Activated T-helper 1 cell treated with anti-CD3 and anti-CD28 coated beads, Interleukin-12 subunit alpha, Interleukin-12 subunit beta, Interleukin-2, Interleukin-4 antibody, amounts not matched to agents 30 ng/mL and 10 ng/mL and 1 ng/mL, durations not matched to agents 14 hours and 24 hours and 36 hours (primary cell): ENCODE results near the gene ADAM12. TPM values are rescaled to one million over a fixed set of nuclear protein-coding genes. Genes with fewer than 3 reads are reported as not detected.

Experiments
- DNase-seq: peaks from one replicate; pipeline ENCODE4 v3.0.0; 2021; ENCODE audit warnings: low spot score
- H3K27ac Mint-ChIP-seq: one replicate; pipeline ENCODE4 v1.8.0; 2021; ENCODE audit warnings: mild to moderate bottlenecking, mixed read lengths
- H3K27me3 Mint-ChIP-seq: one replicate; pipeline ENCODE4 v1.8.0; 2022; ENCODE audit warnings: mild to moderate bottlenecking, moderate library complexity, mixed read lengths; ENCODE audit not compliant: insufficient read depth
- H3K36me3 Mint-ChIP-seq: one replicate; pipeline ENCODE4 v1.8.0; 2021; ENCODE audit warnings: low read depth, mixed read lengths
- H3K4me1 Mint-ChIP-seq: one replicate; pipeline ENCODE4 v1.8.0; 2021; ENCODE audit warnings: low read depth, mixed read lengths
- H3K4me3 Mint-ChIP-seq: one replicate; pipeline ENCODE4 v1.8.0; 2021; ENCODE audit warnings: mild to moderate bottlenecking, moderate library complexity, mixed read lengths
- H3K9me3 Mint-ChIP-seq: one replicate; pipeline ENCODE4 v1.8.0; 2021; ENCODE audit warnings: mixed read lengths
- intact Hi-C: fragments of 100-400 bp; cut with micrococcal nuclease; formaldehyde crosslinking; loops from one replicate; pipeline ENCODE4 v1.15.1; 2024
- total RNA-seq: library from RNA; stranded (reverse); gene quantifications from 2 replicates; pipeline ENCODE4 v1.2.3, GENCODE V29; 2022

Gene ADAM12
- total RNA-seq, 1 donor from 2014 or later: not detected

- no peak overlapping the region for H3K4me3 Mint-ChIP-seq
- no peak overlapping the region for H3K27ac Mint-ChIP-seq
Observed at GRCh38 chr10:126235979-126236851, 152.1 kb downstream of the ADAM12 start.

GRCh38 chr10:126235091-126235978 lies 152.9 kb downstream of the ADAM12 start:
- peaks cover 20% of the 10 kb centered on the region for H3K9me3 Mint-ChIP-seq
- no peaks in the 10 kb centered on the region for H3K4me1 Mint-ChIP-seq
- H3K4me3 Mint-ChIP-seq: no peak overlapping the region
- DNase-seq: no peak
- H3K27ac Mint-ChIP-seq: no peak overlapping the region
- no peaks in the 10 kb centered on the region for H3K27me3 Mint-ChIP-seq
- intact Hi-C loops: no loop called here
- no peaks in the 10 kb centered on the region for H3K36me3 Mint-ChIP-seq

More at GRCh38 chr10:126235979-126236851, 152.1 kb downstream of the ADAM12 start:
- Mint-ChIP-seq H3K36me3 (no peaks in the 10 kb centered on the region), H3K9me3 (peaks cover 20% of the 10 kb centered on the region), H3K4me1 (no peaks in the 10 kb centered on the region), H3K27me3 (no peaks in the 10 kb centered on the region)
- no peak for DNase-seq
- intact Hi-C loops: no loop called here

DNA sequence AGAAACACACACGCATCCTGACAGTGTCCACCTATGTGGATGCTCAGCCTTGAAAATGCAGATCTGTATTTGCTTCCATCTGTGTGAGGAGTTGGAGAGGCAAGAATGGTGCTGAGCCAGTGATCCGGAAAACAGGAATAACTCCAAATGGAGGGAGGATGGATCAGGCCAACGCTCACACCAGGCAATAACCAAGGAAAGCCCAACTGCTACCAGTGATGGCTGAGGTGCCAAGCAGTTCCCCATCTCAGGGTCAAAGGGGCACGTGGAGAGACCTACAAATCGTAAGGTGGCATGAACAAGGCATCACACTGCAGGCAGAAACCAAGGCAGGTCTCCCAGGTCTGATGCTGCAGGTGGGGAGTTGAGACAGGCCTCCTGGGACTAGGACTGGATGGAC lies 153.6 kb downstream of the ADAM12 start:
- Mint-ChIP-seq H3K27ac (no peak overlapping the region), H3K27me3 (no peaks in the 10 kb centered on the region), H3K36me3 (no peaks in the 10 kb centered on the region), H3K4me3 (no peak overlapping the region), H3K4me1 (no peaks in the 10 kb centered on the region), H3K9me3 (peaks cover 20% of the 10 kb centered on the region)
- intact Hi-C loops: no loop called here
- DNase-seq: no peak

DNA sequence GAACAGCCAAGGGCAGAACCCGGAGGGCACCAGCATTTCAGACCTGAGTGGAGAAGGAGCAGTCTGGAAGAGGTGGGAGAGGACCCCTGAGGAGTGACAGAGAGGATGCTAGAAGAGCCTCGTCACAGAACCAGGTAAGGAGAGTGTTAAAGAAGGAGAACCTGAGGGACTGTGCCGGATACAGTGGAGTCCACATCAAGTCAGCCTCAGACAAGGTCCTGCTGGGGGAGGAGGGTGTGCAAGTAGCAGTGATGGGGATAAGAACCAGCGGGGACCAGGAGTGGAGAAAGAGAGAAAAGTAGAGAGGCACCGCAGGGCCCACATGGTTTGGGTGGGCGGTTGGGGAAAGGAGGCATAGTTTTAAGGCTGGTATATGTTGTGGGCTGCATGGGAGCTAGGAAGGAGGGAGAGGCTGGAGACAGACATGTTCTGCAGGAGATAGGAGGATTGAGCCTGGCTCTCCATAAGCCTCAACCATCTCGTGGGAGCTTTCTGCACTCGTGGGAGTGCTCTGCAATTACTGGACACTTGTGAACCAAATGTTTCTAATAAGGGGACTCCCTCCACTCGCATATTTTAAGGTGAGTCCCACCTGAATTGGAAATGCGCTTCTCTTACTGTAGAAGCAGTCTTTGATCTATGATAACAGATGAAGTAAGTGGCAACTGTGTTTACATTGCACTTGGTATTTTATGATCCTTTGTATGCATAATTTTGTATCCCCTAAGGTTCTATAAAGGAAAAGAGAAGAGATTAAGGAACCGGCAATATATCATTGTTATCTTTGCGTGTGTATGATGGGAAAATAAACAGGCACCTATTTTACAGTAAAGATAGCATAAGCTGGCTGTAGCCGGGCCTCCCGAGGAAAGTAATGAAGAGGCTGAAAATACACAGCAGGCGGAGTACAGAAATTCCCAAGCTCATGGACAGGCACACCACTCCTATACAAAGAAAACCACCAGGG lies 154.8 kb downstream of the ADAM12 start:
- no peak for DNase-seq
- intact Hi-C loops: no loop called here
- Mint-ChIP-seq H3K27ac (no peak overlapping the region), H3K27me3 (no peaks in the 10 kb centered on the region), H3K4me3 (no peak overlapping the region), H3K9me3 (peaks cover 20% of the 10 kb centered on the region), H3K36me3 (no peaks in the 10 kb centered on the region), H3K4me1 (no peaks in the 10 kb centered on the region)

GRCh38 chr10:126230587-126230986 lies 157.7 kb downstream of the ADAM12 start:
- Mint-ChIP-seq H3K9me3 (peaks cover 6% of the 10 kb centered on the region), H3K4me1 (no peaks in the 10 kb centered on the region), H3K4me3 (no peak overlapping the region), H3K27me3 (no peaks in the 10 kb centered on the region), H3K27ac (no peak overlapping the region), H3K36me3 (no peaks in the 10 kb centered on the region)
- DNase-seq: no peak
- intact Hi-C loops: no loop called here

DNA sequence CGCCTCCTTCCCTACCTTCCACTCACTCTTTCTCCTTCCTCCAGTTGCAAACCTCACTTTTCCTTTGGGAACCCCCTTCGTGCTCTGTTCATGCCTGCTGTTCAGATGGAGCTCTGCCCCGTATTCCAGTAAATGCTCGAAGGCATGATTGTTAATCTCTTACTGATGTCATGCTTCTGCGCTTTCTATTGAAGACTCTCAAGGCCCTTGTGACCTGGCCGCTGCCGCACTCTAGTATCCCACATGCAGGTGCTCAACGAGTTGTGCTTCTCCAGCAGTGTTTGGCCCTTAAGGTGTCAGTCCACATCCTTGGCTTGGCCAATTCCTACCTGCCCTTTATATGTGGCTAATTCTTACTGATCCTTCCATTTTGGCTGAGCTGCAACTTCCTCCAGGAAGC lies 158.6 kb downstream of the ADAM12 start:
- H3K4me3 Mint-ChIP-seq: no peak overlapping the region

DNA sequence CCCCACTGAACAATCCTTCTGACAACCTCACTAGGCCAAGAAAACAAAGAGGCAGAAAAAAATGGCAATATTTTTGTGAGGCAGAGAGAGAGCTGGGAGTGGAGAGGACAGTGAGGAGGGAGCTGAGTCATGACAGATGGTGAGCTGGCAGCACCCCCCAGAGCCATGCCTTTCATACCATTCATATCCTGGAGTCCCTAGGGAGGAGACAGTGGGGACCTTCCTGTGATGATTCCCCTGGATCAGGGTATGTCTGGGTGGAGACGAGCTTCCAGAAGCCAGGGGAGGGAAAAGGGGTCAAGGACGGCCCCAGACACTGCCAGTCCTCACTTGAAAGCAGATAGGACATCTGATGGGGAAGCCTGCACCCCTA lies 160.5 kb downstream of the ADAM12 start:
- no peak overlapping the region for H3K27ac Mint-ChIP-seq
- H3K36me3 Mint-ChIP-seq: no peaks in the 10 kb centered on the region
- intact Hi-C loops: no loop called here
- H3K27me3 Mint-ChIP-seq: no peaks in the 10 kb centered on the region
- no peaks in the 10 kb centered on the region for H3K9me3 Mint-ChIP-seq
- no peak for DNase-seq
- no peak overlapping the region for H3K4me3 Mint-ChIP-seq
- no peaks in the 10 kb centered on the region for H3K4me1 Mint-ChIP-seq

More for the DNA sequence above, 158.6 kb downstream of the ADAM12 start:
- H3K4me1 Mint-ChIP-seq: no peaks in the 10 kb centered on the region
- no peak overlapping the region for H3K27ac Mint-ChIP-seq
- intact Hi-C loops: no loop called here
- no peak for DNase-seq
- H3K36me3 Mint-ChIP-seq: no peaks in the 10 kb centered on the region
- H3K27me3 Mint-ChIP-seq: no peaks in the 10 kb centered on the region
- H3K9me3 Mint-ChIP-seq: peaks cover 5% of the 10 kb centered on the region

- H3K36me3 Mint-ChIP-seq: no peaks in the 10 kb centered on the region
- H3K4me3 Mint-ChIP-seq: no peak overlapping the region
- no peaks in the 10 kb centered on the region for H3K27me3 Mint-ChIP-seq
- intact Hi-C loops: no loop called here
- H3K4me1 Mint-ChIP-seq: no peaks in the 10 kb centered on the region
- H3K27ac Mint-ChIP-seq: no peak overlapping the region
- H3K9me3 Mint-ChIP-seq: no peaks in the 10 kb centered on the region
- DNase-seq: no peak
Observed at GRCh38 chr10:126226988-126227761, 161.1 kb downstream of the ADAM12 start.

DNA sequence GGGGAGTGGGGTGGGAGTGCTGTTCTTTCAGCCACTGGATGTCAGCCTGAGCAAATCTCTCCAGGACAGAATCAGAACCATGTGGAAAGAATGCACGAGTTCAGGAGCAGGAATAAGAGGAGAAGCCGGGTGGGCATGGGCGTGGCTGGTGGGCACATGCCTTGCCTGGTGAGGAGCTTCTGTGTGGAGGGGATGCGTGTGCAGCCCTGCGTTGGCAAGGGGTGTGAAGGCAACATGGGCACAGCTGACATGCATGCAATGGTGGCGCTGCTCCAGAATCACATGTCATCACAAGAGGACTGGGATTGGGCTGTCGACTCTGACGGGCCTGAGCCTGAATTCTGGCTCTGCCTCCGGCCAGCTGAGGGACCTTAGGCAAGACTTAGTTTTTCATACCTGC lies 162.1 kb downstream of the ADAM12 start:
- intact Hi-C loops: no loop called here
- H3K4me1 Mint-ChIP-seq: no peaks in the 10 kb centered on the region
- no peak for DNase-seq
- no peak overlapping the region for H3K27ac Mint-ChIP-seq
- H3K4me3 Mint-ChIP-seq: no peak overlapping the region
- H3K27me3 Mint-ChIP-seq: no peaks in the 10 kb centered on the region
- no peaks in the 10 kb centered on the region for H3K9me3 Mint-ChIP-seq
- H3K36me3 Mint-ChIP-seq: no peaks in the 10 kb centered on the region

DNA sequence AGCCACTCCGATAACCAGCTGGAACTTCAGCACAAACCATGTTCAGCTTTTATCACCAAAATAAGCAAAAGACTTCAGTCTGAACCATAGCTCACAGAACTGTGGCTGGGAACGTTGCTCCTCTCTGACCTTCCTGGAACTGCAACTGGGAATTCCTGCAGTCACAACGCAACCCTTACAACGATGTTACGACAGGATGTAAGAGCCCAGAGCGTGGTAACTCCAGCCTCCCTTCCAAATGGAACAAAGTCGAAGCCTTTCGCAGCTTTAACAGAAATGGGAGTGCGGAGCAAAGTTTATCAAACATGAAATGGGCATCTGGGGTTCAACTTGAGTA lies 162.6 kb downstream of the ADAM12 start:
- intact Hi-C loops: no loop called here
- no peak overlapping the region for H3K27ac Mint-ChIP-seq
- no peaks in the 10 kb centered on the region for H3K4me1 Mint-ChIP-seq
- no peak overlapping the region for H3K4me3 Mint-ChIP-seq
- no peaks in the 10 kb centered on the region for H3K27me3 Mint-ChIP-seq
- H3K36me3 Mint-ChIP-seq: no peaks in the 10 kb centered on the region
- no peaks in the 10 kb centered on the region for H3K9me3 Mint-ChIP-seq
- DNase-seq: no peak

- Mint-ChIP-seq H3K4me3 (no peak overlapping the region), H3K27ac (no peak overlapping the region), H3K9me3 (no peaks in the 10 kb centered on the region), H3K27me3 (no peaks in the 10 kb centered on the region), H3K4me1 (no peaks in the 10 kb centered on the region), H3K36me3 (no peaks in the 10 kb centered on the region)
- DNase-seq: no peak
- intact Hi-C loops: no loop called here
Observed at GRCh38 chr10:126224967-126225671, 163.2 kb downstream of the ADAM12 start.
